GM19372 (cell line): ENCODE measurements around the gene CCR5.

Source experiments
- ATAC-seq: cut with Tn5 transposase; IDR thresholded peaks from one replicate; pipeline ENCODE4 v1.9.1; 2021; ENCODE audit warnings: mild to moderate bottlenecking, low read depth, moderate library complexity; ENCODE audit not compliant: unreplicated experiment

Gene CCR5

GRCh38 chr3:46356909-46357308, 13.8 kb upstream of the CCR5 start:
- no peak for ATAC-seq

- ATAC-seq: no peak
These were observed 12.3 kb upstream of the CCR5 start for GRCh38 chr3:46358466-46358865.

GRCh38 chr3:46359733-46360493, 10.8 kb upstream of the CCR5 start:
- no peak for ATAC-seq

- ATAC-seq: no peak
These were observed 9.8 kb upstream of the CCR5 start for GRCh38 chr3:46360907-46361306.

- ATAC-seq: no peak
These were observed 9.1 kb upstream of the CCR5 start for GRCh38 chr3:46361408-46362283.

- ATAC-seq: no peak
These were observed 5.7 kb upstream of the CCR5 start for GRCh38 chr3:46365041-46365440.

GRCh38 chr3:46365737-46366524, 4.8 kb upstream of the CCR5 start:
- ATAC-seq: no peak

- ATAC-seq: no peak
These were observed 2.9 kb upstream of the CCR5 start for GRCh38 chr3:46367811-46368210.

GRCh38 chr3:46368569-46368968, 2.2 kb upstream of the CCR5 start:
- ATAC-seq: no peak

- ATAC-seq: no peak
These were observed 1.6 kb upstream of the CCR5 start for GRCh38 chr3:46369151-46369550.

- ATAC-seq: no peak
These were observed 1.0 kb upstream of the CCR5 start for GRCh38 chr3:46369675-46370132.

- ATAC-seq: no peak
These were observed 984 bp downstream of the CCR5 start for GRCh38 chr3:46371519-46372340.

GRCh38 chr3:46372492-46373359, 2.0 kb downstream of the CCR5 start:
- no peak for ATAC-seq

GRCh38 chr3:46374755-46375154, 4.0 kb downstream of the CCR5 start:
- ATAC-seq: no peak

- ATAC-seq: no peak
These were observed 4.5 kb downstream of the CCR5 start for GRCh38 chr3:46375218-46375617.

GRCh38 chr3:46375814-46376213, 5.1 kb downstream of the CCR5 start:
- ATAC-seq: no peak

- no peak for ATAC-seq
These were observed 7.7 kb downstream of the CCR5 start for GRCh38 chr3:46378426-46378942.

- ATAC-seq: no peak
These were observed 9.9 kb downstream of the CCR5 start for GRCh38 chr3:46380471-46381221.
